Kidney glomerular epithelial cell (primary cell): Measurements from ENCODE around the gene NDUFB2.
"Not testable (repeated sequence)": the region's sequence is repeated elsewhere in the genome, so short reads cannot be mapped to it uniquely, and the experiment has no call there.

Experiments
- DNase-seq: peaks from one replicate; lab custom pipeline; 2025; lab: John Stamatoyannopoulos, UW

The NDUFB2 gene

DNA sequence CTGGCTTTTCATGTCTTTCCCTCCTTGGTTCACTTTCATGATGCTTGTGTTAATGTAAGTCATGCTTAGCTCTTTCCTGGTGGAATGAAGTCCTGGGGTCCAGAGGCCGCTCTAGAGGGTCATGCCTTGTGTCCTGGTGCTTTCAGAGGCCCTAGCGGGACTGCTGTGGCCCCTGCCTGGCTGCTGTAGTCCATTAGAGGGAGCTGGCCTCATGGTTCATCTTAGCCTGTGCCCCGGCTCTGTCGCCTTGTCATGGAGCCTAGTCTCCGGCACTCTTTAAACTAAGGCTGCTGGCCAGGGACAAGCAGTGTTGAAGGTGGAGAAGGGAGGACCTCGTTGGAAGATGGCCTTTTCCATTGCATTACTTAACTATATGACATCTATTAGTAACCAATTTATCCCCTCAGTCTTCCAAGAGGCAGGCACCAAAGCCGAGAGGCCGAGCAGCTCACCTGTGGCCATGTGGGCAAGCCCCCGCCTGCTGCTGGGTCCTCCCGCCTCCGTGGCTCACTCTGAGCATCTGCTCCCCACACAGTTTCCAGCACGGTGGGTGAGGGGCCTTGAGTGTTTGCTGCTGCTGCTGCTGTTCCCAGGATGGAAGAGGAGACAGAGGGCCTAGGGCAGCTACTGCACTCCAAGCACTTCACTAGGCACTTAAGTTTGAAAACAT, 5.0 kb upstream of the NDUFB2 start:
- no peak for DNase-seq

DNA sequence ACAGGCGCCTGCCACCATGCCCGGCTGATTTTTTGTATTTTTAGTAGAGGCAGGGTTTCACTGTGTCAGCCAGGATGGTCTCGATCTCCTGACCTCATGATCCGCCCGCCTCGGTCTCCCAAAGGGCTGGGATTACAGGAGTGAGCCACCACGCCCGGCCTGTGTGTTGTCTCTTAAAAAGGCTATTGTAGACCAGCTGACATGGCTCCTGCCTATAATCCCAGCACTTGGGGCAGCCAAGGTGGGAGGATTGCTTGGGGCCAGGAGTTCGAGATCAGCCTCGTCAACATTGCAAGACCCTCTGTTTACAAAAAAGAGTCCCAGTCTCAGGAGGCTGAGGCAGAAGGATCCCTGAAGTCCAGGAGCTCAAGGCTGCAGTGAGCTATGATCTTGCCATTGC, 2.7 kb upstream of the NDUFB2 start:
- not testable (repeated sequence) for DNase-seq

DNA sequence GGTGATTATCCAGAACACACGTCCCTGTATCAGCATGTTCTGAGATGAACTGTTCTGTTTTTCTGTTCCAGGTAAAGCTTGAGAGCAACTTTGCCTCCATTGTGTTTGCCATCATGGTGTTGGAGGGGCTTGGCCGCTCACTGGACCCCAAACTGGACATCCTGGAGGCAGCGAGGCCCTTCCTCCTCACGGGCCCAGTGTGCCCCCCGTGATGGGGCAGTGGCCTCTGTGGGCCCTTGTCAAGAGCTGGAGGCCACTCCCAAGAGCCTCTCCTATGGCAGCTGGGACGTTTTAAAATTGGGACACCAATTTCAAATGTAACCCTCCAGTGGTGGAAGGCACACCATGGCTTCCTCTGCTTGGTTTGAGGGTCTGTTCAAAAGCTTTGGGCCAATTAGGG, 1.9 kb upstream of the NDUFB2 start:
- DNase-seq = no peak

DNA sequence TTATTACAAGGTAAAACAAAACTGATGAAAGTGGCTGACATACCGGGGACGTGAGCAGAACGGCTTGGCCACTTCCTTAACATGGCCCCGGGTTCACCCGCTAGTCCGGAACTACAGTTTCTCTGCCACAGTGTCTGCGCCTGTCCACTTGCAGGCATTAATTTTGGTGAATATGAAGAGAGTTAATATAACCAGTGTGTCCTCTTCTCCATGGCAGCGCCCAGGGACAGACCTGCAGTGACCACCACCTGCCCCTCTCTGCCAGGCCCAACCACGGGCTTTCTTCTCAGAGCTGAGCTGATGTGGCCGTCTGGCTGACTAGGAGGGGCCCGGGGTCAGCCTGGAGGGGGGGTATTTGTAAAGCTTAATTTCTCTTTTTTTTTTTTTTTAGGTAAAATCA, 1.1 kb upstream of the NDUFB2 start:
- no peak for DNase-seq

DNA sequence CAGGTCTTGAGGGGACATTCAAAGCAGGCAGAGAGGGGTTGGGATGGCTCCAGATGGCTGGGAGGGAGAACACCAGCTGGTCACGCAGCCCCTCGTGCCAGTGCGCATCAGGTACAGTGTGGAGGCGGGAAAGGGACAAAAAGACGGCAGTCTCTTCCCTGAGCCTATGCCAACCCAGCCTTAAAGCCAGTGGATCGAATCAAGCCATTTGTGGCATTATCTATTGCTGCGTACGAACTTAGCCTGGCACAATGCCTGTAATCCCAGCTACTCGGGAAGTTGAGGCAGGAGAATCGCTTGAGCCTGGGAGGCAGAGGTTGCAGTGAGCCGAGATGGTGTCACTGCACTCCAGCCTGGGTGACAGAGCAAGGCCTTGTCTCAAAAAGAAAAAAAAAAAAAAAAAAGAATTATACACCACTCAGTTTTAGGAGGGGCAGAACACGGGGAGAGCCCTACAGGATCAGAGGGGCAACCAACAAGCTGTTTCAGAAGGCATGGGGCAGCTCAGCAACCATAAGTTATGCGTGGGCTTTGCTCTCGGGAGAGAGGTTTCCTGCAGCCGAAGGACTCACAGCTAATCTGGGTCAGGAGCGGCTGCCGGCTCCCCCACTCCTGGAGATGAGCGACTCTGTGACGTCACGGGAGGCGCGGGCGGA, 356 bp upstream of the NDUFB2 start:
- DNase-seq = peak; percentile 75

DNA sequence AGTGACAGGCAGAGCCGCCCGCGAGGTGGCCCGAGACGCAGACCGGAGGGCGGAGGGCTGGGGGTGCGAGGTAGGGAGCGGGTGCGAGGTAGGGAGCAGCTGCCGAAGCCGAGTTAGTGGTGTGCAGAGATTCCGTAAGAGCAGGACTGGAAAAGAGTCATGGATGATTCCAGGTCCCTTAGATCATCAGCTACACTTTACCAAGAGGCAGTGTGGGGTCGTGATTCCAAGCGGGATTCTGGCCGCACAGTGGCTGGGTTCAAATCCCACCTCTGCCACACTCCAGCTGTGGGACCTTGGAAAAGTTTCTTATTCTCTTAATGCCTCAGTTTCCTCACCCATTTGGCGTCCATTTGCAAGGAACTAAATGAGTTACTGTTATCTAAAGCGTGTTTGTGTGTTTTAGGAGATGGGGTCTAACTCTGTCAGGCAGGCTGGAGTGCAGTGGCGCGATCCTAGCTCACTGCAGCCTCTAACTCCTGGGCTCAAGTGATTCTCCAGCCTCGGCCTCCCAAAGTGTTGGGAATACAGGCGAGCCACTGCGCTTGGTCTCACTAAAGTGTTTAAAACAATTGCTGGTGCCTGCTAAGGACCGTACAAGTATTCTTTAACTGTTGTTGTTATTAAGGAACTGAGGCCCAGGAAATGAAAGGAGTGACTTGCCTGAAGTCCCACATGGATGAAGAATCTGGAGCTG, 1.1 kb downstream of the NDUFB2 start:
- DNase-seq = peak; percentile 70

DNA sequence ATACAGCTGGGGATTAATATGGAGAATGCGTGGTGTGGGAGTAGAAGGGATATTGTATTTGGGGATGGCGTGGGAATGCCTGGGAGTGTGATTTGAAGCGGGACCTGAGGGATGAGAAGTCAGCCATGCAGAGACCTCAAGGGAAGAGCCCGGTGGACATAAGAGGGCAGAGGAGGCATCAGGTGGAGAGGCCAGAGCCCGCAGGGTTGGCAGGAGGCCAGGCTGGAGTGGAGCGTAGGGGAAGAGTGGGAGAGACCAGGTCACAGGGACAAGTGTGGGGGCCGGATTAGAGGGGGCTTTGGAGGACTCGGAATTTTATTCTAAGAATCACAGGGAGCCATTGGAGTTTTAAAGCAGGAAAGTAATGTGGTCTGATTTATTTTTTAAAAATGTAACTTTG, 2.0 kb downstream of the NDUFB2 start:
- DNase-seq = peak; percentile 26

DNA sequence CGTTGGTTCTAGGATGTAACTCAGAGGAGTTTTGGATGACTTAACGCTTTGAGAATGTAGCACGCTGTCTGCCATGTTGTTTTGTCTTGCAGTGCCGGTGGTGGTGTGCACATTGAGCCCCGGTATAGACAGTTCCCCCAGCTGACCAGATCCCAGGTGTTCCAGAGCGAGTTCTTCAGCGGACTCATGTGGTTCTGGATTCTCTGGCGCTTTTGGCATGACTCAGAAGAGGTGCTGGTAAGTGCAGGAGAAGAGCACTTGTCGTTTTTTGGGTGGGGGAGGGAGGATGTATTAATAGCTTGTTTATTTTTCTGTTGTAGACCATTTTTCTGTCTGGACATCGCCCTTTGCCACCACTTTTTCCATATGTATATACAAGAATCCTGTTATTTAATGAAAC, 6.3 kb downstream of the NDUFB2 start:
- no peak for DNase-seq

DNA sequence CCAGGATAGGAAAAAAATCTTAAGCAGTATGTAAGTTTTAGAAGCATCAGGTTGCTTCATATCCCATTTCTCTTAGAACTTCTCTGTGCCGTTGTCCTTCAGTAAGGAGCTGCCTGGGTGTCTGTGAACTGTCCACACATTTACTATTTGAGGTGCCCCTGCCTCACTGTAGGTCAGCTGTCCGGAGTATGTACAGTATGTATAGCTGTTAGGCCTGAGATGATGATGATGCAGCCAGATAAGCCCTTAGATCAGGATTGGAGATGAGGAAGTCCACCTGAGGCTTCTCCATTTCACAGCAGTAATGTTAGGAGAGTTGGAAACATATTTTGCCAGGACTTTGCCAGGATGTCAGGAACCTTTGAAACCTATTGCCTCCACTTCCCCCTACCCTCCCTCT, 7.7 kb downstream of the NDUFB2 start:
- DNase-seq = no peak

DNA sequence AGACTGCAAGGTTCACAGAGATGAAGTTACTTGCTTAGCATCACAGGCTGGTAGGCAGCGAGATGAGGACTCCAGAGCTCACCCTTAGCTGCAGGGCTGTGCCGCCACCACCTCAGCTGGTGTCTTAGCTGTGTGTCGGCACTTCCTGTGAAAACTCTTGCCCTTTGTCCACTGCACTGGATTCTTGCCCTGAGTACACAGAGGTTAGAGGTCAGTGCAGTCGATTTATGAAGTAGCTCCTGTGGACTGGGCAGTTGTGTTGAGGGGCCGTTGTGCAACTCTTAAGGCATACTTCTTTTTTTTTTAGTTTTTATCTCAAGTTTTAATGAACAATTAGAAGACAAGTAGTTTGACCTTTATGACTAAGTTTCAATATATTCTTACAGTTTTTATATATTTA, 10.6 kb downstream of the NDUFB2 start:
- no peak for DNase-seq

DNA sequence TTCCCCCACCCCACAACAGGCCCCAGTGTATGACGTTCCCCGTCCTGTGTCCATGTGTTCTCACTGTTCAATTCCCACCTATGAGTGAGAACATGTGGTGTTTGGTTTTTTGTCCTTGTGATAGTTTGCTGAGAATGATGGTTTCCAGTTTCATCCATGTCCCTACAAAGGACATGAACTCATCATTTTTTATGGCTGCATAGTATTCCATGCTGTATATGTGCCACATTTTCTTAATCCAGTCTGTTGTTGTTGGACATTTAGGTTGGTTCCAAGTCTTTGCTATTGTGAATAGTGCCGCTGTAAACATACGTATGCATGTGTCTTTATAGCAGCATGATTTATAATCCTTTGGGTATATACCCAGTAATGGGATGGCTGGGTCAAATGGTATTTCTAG, 12.3 kb downstream of the NDUFB2 start:
- not testable (repeated sequence) for DNase-seq

DNA sequence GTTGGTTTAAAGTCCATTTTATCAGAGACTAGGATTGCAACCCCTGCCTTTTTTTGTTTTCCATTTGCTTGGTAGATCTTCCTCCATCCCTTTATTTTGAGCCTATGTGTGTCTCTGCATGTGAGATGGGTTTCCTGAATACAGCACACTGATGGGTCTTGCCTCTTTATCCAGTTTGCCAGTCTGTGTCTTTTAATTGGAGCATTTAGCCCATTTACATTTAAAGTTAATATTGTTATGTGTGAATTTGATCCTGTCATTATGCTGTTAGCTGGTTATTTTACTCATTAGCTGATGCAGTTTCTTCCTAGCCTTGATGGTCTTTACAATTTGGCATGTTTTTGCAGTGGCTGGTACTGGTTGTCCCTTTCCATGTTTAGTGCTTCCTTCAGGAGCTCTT, 15.9 kb downstream of the NDUFB2 start:
- DNase-seq = not testable (repeated sequence)

DNA sequence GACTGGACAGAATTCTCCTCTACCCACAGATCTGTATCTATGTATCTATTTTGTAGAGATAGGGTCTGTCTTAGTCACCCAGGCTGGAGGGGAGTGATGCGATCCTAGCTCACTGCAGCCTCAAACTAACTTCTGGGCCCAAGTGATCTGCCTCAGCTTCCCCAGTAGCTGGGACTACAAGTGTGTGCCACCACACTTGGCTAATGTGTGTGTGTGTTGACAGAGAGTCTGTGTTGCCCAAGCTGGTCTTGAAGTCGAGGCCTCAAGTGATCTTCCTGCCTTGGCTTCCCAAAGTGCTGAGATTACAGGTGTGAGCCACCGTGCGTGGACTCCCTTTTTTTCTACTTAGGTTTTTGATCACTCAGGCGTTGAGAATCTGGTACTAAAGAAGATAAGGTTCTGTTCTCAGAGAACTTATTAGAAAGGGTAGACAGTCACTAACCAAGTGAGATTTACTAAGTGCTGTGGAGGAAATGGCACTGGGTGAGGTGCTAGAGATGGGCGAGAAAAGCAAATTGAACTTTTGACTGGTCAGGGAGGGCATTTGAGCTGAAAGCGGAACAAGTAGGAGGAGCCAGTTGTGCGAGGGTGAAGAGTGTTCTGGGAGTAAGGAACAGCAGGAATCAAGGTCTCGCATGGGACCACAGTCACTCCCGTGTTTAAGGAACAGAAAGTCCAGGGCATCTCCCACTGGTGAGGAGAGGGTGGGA, 18.0 kb downstream of the NDUFB2 start:
- no peak for DNase-seq

DNA sequence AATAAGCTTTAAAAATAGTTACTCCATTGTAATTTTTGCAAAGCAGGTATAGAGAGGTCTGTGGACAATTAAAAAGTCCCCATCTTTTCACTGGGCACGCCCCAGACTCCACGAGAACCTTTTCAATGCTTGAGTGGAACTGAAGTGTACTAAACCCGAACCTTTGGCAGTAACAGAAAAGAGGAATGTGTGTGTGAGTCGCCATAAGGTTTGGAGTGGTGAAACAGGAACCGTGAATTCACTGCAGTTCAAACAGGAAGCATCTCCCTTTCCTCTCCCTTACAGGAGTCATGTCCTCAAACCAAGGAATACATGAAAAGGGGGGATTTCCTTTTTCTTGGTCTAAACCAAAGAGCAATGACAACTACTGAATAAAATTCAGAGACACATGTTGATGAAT, 23.2 kb downstream of the NDUFB2 start:
- no peak for DNase-seq

DNA sequence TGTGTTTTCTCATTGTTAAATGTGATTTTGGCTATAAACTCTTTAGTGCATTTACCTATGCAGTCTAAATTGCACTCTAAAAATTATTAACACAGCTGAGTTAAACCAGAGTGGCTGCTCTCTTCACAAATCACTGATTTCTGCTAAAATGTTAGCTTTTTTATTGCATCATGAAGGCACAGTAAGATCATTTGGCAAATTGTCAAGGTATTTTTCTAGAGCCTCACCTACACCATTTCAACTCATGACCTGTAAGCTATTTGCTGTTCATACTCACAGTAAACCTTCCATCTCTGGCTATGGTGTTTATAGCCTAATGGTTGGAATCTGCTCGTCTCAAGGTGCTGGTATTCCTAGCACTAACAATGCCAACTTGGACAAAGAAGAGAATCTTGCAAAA, 25.7 kb downstream of the NDUFB2 start:
- DNase-seq = peak; percentile 38

DNA sequence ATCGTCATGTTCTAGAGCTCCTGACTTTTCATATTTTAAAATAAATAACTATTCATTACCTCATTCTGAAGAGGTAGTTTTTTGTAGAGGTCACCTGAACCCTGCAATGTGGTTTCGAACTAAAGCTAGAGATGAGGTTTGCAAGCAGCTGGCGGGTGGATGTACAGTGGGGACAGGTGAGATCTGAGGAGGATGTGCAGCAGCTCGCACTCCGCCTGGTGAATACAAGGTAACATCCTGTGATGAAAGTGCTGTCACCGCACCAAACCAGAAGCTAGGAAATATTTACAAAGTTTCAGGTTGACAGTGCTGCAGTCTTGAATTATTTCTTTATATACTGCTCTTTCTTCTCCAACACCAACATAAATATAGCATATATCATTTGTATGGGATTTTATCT, 26.5 kb downstream of the NDUFB2 start:
- DNase-seq = no peak

DNA sequence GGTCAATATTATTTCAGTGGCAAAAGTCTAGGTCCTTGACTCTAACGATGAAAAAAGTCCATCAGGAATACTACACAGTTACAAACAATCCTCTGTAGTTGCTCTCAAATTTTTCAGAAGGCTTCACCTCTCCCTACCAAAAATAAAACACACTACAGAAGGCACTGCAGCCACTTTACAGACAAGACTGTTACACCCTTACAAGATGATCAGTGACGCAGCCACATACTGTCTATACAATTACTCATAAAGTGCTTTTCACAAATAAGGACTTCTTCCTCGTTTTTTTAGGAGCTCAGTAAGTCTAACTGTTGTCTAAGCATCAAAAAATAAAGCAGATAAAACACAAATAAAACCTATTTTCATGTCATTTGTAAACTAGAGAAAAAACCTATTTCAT, 27.1 kb downstream of the NDUFB2 start:
- DNase-seq = no peak

DNA sequence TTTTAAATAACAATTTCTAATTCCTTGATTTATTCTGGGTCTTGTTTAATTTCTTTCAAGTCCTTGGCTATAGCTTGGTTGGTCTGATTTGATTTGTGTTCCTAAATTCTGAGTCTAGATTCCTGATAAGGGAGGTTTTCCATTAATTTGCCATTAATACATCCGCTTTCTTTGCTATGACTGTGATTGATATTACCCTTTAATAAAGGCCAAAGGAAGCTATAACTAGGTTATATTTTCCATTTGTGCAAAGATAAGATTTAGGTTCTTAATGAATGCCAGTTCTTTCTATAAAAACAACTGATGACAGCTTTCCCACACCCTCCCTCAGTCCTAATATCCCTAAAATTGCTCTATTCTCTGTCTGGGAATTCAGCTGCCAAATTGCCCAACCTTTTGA, 28.2 kb downstream of the NDUFB2 start:
- no peak for DNase-seq

DNA sequence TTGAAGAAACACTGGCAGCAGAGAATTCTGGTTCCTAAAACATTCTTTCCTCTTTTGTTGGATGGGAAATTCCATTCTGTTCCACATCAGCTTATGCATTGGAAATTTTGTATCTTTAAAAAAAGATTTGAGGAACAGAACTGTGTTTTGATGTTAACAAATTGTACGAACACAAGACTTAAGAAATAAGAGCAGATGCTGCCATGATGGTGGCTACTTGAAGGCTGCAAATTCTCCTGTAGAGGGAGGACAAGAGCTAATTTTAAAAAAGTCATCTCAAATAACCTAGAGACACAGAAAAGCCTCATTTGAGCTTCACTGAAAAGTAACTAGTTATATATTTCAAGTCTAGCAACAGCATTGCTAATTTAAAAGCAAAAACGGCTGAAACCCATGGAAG, 29.8 kb downstream of the NDUFB2 start:
- peak; percentile 41 for DNase-seq

DNA sequence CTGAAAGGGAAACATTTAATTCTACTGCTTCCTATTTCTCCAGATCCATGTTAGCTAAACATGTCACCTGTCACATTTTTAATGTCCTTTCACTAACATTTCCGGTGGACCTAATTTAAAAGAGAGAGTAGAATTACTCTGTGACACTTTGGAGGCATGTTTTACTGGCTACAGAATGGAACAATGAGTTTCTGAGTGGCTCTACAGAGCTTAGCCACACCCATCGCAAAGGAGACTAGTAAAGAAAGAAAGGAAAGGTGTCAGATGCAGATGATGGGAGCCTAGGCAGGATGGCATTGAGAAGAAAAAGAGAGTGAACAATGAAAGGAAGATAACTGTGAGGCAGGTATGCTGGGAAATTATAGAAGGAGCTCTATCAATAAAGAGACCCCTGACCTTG, 35.9 kb downstream of the NDUFB2 start:
- no peak for DNase-seq

DNA sequence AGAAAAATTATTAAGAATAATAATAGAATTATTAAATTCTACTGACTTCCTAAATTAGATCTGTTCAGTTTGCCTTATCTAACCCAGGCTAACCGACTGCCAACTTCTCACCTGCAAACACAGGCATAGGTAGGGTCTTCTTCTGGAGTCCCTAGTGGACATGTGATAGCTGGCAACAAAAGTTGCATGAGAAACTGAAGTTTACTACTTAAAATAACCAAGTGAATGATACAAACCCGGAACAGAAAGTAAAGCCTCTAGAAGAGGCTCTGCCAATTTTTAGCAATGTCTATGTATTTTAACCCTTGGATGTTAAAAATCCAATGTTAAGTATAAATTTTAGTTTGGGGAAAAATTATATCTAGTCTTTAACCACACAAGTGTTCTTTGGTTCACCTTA, 37.6 kb downstream of the NDUFB2 start:
- no peak for DNase-seq

DNA sequence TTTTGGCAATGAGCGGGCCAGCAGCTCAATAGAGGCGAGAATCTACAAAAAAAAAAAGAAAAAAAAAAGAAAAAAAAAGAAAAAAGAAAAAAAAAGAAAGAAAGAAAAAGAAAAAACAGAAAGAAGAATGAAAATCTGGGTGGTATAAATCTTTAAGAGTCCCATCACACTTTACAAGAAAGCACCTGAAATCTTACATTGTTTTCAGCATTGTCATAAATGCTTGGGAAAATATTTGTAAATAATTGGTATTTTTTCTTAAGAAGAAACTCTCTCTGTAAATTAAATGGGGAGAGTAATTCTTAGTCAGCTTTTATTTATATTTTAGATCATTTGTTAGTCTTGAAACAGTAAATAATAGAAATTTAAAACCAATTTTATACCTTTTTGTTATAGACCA, 38.2 kb downstream of the NDUFB2 start:
- no peak for DNase-seq

DNA sequence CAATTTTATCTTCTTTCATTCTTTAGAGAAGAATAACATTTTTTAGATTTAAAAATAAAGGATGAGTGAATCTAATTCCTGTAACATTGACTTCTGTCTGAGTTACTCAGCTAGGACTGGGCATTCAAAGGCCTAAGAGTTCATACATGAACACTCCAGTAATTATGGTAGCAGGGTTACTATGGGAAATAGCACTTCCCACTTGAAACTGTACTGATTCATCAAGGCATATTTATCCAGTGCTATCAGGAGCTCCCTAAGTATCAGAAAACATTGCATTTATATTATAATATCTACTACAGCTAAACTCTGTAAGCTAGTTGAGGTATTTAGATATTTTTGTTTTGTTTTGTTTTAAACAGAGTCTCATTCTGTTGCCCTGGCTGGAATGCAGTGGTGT, 41.8 kb downstream of the NDUFB2 start:
- DNase-seq = peak; percentile 39
